Renal cortical epithelial cell (primary cell): ENCODE measurements around the gene BAZ1A. TPM values are rescaled to one million over a fixed set of nuclear protein-coding genes. Genes with fewer than 3 reads are reported as not detected.
"Not testable (repeated sequence)": the region's sequence is repeated elsewhere in the genome, so short reads cannot be mapped to it uniquely, and the experiment has no call there.

Experiments
- DNase-seq: peaks from one replicate; pipeline ENCODE4 v3.0.0-alpha.2; 2011; ENCODE audit warnings: low read depth
- total RNA-seq: library from RNA; depleted of rRNA; stranded (reverse); fragments of >200 nt; gene quantifications from 2 replicates; pipeline ENCODE4 v1.2.3, GENCODE V29; 2014

The BAZ1A gene
- total RNA-seq, 1 donor from 2014 or later, result 68.4 TPM

DNA sequence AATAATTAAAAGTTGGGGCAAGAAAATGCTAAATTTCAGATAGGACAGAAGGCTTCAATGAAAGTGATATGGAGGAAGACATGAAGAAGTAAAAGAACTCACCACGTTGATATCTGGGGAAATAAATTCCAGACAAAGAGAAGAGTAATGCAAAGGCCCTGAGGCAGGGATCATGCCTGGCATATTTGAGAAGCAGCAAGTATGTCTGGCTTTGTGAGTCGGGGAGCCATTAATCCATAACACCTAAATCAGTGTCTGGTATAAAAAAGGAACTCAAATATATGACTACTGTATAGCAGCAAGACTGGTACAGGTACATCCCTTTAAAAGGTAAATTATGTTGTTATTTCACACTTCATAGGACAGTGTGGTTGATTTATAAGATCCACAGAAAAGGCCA lies 16.4 kb downstream of the BAZ1A start:
- no peak for DNase-seq

DNA sequence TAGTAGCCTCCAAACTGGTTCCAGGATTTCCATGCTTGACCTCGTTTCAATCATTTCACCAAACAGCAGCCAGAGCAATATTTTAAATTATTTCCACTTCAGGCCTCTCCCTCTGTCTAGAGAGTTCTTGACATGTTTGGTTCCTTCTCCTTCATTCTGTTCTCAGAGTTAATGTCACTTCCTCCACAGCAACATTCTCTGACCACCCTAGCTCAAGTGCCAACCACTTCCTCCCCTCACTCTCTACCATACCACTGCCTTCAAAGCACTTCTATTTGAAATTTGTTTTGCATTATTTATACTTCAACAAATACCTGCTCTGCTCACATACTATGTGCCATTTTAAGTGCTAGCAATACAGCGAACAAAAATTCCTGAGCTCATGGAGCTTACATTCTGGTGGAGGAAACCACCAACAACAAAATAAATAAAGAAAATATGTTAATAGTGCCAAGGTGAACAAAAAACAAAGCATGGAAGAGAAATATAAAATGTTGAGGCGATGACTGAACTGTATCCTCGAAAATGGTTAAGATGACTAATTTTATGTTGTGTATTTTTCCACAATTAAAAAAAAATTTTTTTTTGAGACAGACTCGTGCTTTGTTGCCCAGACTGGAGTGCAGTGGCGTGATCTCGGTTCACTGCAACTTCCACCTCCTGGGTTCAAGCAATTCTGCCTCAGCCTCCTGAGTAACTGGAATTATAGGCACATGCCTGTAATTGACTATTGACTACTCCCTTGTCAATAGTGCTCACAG lies 17.3 kb downstream of the BAZ1A start:
- no peak for DNase-seq

- no peak for DNase-seq
These were observed 22.1 kb downstream of the BAZ1A start for GRCh38 chr14:34853041-34853440.

GRCh38 chr14:34851395-34851794 lies 23.8 kb downstream of the BAZ1A start:
- peak; percentile 70 for DNase-seq

GRCh38 chr14:34845869-34846268 lies 29.3 kb downstream of the BAZ1A start:
- no peak for DNase-seq

DNA sequence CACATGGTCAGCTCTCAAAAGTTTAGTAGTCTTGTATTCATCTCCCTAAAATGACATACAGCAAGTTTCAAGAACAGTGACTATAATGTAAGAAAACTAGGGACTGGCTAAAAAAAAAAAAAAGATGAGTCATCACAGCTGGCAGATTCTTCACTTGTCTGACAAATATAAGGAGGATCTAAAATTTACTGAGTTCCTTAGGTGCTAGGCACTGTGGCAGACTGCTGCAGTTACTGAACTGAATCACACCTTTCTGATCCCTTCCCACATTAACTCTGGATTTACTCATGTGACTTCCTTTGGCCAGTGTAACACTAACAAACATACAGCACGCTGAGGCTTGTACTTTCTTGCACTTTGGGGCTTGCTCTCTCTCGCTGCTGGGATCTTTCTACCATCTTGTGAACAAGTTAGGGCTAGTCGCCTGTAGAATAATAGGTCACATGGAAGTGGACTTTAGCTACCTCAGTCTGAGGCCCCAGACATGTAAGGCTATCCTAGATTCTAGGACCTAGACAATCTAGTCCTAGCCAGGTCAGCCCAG lies 32.1 kb downstream of the BAZ1A start:
- peak; percentile 88 for DNase-seq

- DNase-seq, result no peak
These were observed 37.3 kb downstream of the BAZ1A start for GRCh38 chr14:34837801-34838322.

- no peak for DNase-seq
These were observed 39.8 kb downstream of the BAZ1A start for GRCh38 chr14:34835312-34835711.

GRCh38 chr14:34833549-34834523 lies 41.3 kb downstream of the BAZ1A start:
- DNase-seq, result no peak

GRCh38 chr14:34826661-34827060 lies 48.5 kb downstream of the BAZ1A start:
- peak; percentile 15 for DNase-seq

- DNase-seq, result no peak
These were observed 50.3 kb downstream of the BAZ1A start for GRCh38 chr14:34824826-34825225.

DNA sequence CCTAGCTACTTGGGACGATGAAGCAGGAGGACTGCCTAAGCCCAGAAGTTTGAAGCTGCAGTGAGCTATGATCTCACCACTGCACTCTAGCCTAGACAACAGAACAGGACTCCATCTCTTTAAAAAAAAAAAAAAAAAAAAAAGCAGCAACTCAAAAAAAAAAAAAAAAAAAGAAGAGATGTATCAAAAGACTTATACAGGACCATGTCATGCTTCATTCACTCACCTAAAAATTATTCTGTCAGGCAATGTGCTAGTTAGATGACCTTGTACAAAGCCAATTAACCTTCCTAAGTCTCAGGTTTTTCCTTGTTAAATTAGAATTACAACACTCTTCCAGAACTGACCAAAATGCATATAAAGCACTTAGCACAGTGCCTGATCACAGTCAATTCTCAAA lies 50.9 kb downstream of the BAZ1A start:
- DNase-seq, result no peak

DNA sequence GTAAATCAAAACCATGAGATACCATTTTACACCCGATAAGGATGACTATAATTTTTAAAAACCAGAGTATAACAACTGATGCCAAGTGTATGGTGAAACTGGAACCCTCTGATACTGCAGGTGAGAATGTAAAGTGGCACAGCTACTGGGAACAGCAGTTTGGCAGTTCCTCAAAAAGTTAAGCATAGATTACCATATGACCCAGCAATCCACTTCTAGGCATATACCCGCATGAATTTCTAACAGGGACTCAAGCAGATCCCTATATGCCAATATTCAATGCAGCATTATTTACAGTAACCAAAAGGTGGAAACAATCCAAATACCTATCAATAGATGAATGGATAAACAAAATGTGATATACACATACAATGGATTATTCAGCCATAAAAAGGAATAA lies 57.4 kb downstream of the BAZ1A start:
- no peak for DNase-seq

GRCh38 chr14:34810028-34810427 lies 65.1 kb downstream of the BAZ1A start:
- no peak for DNase-seq

DNA sequence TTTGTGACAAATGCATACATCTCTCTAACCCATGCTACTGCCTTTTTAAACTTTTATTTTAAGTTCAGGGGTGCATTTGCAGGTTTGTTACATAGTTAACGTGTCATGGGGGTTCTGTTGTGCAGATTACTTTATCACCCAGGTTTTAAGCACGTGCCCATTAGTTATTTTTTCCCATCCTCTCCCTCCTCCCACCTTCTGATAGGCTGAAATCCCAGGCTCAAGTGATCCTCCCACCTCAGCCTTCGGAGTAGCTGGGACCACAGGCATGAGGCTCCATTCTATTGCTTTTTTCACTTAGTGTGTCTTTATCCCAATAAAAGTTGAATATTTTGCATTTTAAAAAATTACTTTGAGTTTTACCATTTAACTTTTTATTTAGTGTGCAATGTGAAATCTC lies 68.9 kb downstream of the BAZ1A start:
- DNase-seq, result no peak

DNA sequence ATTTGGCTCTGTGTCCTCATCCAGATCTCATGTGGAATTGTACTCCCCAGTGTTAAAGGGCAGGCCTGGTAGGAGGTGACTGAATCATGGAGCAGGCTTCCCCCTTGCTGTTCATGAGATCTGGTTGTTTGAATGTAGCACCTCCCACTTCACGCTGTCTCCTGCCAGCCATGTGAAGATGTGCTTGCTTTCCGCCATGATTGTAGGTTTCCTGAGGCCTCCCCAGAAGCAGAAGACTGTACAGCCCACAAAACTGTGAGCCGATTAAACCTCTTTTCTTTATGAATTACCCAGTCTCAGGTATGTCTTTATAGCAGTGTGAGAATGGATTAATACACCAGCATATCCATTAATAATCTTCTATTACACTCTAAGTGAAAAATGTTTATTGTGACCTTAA lies 70.2 kb downstream of the BAZ1A start:
- DNase-seq, result no peak

GRCh38 chr14:34798861-34799260 lies 76.3 kb downstream of the BAZ1A start:
- not testable (repeated sequence) for DNase-seq

- DNase-seq, result no peak
These were observed 77.2 kb downstream of the BAZ1A start for GRCh38 chr14:34797747-34798583.

DNA sequence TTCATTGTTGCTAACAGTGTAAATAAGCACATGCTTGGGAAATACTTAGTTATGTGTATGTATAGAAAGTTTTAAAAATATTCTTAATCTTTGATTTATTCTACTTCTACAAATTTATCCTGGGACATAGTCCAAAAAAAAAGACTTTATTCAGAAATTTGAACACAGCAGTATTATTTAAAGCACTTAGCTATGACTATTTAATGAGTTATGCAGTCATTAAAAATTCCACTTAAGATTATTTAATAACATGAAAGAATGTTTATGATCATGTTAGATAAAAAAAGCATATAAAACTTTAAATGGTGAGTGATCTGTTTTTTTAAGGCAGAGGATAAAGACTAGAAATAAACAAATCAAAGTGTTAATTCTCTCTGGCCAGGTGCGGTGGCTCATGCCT lies 78.3 kb downstream of the BAZ1A start:
- no peak for DNase-seq

- no peak for DNase-seq
These were observed 80.2 kb downstream of the BAZ1A start for GRCh38 chr14:34794941-34795340.

DNA sequence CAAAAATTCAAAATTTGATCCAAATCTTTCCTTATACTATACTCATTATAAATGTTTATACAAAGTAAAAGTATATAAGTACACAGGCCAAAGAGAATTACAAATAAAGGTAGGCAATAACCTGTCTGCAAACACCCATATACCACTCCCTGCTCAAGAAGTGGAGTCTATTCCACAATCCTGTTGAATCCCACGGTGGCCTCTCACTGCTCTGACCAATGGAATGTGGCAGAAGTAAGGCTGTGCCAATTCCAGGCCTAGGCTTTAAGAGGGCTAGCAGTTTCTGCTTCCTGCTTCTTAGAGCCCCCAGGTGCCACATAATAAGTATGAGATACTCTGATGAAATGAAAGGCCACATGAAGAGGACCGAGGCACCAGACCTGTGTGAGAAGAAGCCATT lies 80.9 kb downstream of the BAZ1A start:
- no peak for DNase-seq
